Measurements from ENCODE around the gene AIPL1. TPM values are rescaled to one million over a fixed set of nuclear protein-coding genes. Genes with fewer than 3 reads are reported as not detected.

The AIPL1 gene
- total RNA-seq, 2 donors from 2014 or later, result not detected

GRCh38 chr17:6454495-6455320 is 19.8 kb upstream of the AIPL1 start:
- DNase-seq, result no peak
- intact Hi-C loops (cut with DNase I), result no loop called here
- ATAC-seq, result no peak

DNA sequence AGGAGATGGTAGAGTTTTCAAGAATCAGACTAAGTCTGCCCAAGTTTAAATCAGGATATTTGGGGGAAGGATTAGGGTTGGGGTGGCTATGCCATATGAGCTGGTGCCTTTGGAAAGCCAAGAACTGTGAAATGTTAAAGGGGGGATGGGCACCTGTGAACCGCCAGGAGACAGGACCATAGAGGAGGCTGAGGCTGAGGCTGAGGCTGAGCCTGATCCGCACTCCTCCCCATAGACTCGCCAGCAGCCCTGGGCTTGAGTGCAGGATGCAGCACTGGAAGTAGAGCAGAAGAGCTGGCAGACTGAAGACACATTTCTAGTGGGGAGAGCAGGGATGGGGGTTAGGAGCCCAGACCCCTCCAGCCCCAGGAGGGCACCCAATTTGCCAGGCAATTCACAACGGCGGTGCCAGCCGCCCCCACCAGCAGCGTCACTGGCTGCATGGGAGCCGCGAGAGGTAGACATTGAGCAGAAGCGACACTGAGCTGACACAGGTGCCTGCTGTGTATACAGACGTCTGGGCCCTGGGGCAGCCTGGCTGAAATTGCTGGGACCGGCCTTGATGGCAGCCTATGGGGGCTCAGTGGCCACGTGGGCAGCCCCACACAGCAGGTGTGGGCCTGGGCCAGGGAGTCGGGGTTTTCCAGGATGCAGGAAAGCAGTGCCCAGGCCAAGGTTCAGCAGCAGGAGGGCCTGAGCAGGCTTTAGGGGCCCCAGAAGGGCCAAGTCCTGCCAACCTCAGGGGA is 18.5 kb upstream of the AIPL1 start:
- intact Hi-C loops (cut with DNase I), result no loop called here
- ATAC-seq (no peak), DNase-seq (no peak)

GRCh38 chr17:6452471-6453266 is 17.7 kb upstream of the AIPL1 start:
- intact Hi-C loops (cut with DNase I), result no loop called here
- DNase-seq (no peak), ATAC-seq (no peak)

GRCh38 chr17:6450926-6451832 is 16.3 kb upstream of the AIPL1 start:
- no peak for DNase-seq
- ATAC-seq, result no peak
- intact Hi-C loops (cut with DNase I), result no loop called here

DNA sequence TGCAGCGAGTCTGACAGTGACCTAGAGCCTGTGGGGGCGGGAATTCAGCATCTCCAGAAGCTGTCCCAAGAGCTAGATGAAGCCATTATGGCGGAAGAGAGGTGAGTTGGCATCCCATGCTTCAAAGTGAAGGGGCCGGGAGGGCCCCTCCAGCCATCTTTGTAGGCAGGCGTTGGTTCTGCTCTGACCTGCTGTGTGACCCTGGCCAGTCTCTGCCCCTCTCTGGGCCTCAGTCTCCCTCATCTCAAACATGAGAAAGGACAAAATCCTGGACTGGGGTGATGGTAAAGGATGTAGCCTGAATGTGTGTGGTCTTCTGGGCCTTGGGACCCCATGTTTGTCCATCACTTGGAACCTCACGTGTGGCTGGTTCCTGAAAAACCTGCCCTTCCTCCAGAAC is 14.4 kb upstream of the AIPL1 start:
- DNase-seq (no peak), ATAC-seq (no peak)
- intact Hi-C loops (cut with DNase I), result no loop called here

DNA sequence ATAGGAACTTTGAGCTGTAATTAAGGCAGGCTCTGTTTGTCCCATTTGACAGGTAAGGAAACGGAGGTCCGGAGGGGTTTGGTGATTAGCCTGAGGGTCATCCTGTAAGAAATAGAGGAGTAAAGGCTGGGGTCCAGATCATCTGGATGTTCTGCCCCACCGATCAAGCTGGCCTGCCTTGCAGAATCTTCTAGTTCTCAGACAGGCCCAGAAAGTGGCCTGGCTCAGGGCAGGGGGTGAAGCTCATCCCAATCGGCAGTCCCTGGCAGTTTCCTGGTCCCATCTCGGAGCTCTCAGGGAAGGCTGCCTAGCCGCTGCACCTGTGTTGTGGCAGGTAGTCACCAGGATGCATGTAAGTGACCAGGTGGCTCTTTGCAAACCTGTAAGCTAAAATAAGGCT is 13.6 kb upstream of the AIPL1 start:
- DNase-seq, result no peak
- intact Hi-C loops (cut with DNase I), result no loop called here
- ATAC-seq, result no peak

- ATAC-seq, result no peak
- intact Hi-C loops (cut with DNase I), result no loop called here
- no peak for DNase-seq
Measured at GRCh38 chr17:6446516-6447100, 11.7 kb upstream of the AIPL1 start.

GRCh38 chr17:6444571-6445335 is 9.8 kb upstream of the AIPL1 start:
- intact Hi-C loops (cut with DNase I), result no loop called here
- ATAC-seq (no peak), DNase-seq (no peak)

- DNase-seq (peak; percentile 97), ATAC-seq (peak; percentile 99)
- intact Hi-C loops (cut with DNase I), result no loop called here
Measured at GRCh38 chr17:6443692-6444570, 9.0 kb upstream of the AIPL1 start, which contains the start of gene PIMREG. PIMREG (plus strand) TSS chr17:6444455; CDS start chr17:6445111, 656 bp downstream.

DNA sequence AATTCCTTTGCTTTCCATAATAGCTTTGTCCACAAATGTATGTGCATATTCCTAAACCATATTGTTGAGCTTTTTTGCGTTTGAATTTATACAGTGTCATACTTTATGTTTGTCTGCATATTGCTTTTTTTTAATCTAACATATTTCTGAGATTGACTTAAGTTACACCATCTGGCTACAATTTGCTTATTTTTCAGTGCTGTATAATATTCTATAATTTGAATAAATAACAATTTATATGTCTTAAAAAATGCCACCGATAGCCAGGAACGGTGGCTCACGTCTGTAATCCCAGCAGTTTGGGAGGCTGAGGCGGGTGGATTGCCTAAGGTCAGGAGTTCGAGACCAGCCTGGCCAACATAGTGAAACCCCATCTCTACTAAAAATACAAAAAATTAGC is 7.9 kb upstream of the AIPL1 start:
- DNase-seq (no peak), ATAC-seq (no peak)
- intact Hi-C loops (cut with DNase I), result no loop called here

DNA sequence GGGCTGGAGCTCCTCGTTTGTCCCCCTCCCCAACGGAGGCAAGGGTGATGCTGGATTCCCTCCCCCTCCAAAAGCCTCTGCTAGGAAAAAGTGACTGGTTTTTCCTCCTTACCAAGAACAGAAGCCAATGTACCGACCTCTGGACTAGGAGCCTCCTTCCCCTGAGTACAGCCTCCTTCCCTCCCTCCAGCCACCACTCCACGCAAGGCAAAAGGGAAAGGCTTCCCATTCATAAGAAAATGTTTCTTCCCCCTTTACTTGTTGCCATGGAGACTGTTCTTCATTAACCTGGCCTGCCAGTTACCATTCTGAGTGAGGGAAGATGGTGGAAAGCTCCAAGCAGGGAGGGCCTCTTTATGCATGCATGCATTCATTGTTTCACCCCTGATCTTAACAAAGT is 5.0 kb upstream of the AIPL1 start:
- ATAC-seq (no peak), DNase-seq (no peak)
- intact Hi-C loops (cut with DNase I), result loop anchor here in 1 of 2 donors (5.0 kb wide), 1 partner anchor 853 kb away; no protein-coding TSS in a partner anchor

GRCh38 chr17:6437956-6438355 is 3.0 kb upstream of the AIPL1 start:
- DNase-seq, result no peak
- intact Hi-C loops (cut with DNase I), result loop anchor here in 1 of 2 donors (5.0 kb wide), 1 partner anchor 851 kb away; no protein-coding TSS in a partner anchor
- no peak for ATAC-seq

DNA sequence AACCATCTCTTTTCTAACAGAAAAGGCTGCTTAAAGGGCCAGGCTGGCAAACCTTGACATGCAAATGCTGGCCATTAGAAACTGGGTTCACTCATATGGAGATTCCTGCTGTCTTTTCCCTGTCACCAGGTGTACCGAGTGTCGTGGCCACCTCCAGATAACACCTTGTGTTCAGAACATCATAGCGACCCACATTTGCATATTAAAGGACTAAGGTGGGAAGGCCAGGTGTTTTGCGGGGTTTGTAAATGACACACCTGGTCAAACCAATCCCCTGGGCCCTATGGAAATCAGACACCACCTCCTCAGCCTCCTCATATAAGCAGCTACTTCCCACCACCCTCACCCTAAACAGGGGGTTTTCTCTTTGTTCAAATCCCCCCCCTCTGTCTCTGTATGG is 2.5 kb upstream of the AIPL1 start:
- DNase-seq, result no peak
- intact Hi-C loops (cut with DNase I), result loop anchor here in 1 of 2 donors (5.0 kb wide), 1 partner anchor 850 kb away; no protein-coding TSS in a partner anchor
- no peak for ATAC-seq

DNA sequence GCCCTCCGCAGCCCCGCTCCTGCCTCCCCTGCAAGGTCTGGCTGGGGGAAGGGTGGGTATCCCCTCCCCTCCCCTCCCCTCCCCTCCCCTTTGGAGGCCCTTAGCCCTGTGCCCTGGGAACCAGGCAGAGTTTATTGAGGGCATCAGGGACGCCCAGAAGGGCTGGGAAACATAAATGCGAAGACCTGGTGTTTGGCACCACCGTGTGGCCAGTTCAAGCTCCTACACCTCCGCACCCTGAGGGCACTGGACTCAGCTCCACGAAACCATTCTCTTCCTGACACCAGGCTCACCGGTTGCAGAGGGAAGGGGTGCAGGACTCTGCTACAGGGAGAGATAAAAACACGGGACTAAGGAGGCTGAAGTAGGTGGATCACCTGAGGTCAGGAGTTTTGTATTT is 1.0 kb upstream of the AIPL1 start:
- DNase-seq (peak; percentile 63), ATAC-seq (peak; percentile 82 to 89)
- intact Hi-C loops (cut with DNase I), result loop anchor here in 1 of 2 donors (5.0 kb wide), 1 partner anchor 849 kb away; no protein-coding TSS in a partner anchor

GRCh38 chr17:6430769-6431168 is 4.2 kb downstream of the AIPL1 start:
- ATAC-seq (no peak), DNase-seq (no peak)
- intact Hi-C loops (cut with DNase I), result no loop called here

GRCh38 chr17:6429266-6429665 is 5.7 kb downstream of the AIPL1 start:
- intact Hi-C loops (cut with DNase I), result no loop called here
- no peak for ATAC-seq
- no peak for DNase-seq

Measured in left cardiac atrium (tissue), 4 donors.